Gastrocnemius medialis (tissue), 4 donors: Measurements from ENCODE around the gene NUP205. TPM values are rescaled to one million over a fixed set of nuclear protein-coding genes. Genes with fewer than 3 reads are reported as not detected.
"Not testable (repeated sequence)": the region's sequence is repeated elsewhere in the genome, so short reads cannot be mapped to it uniquely, and the experiment has no call there.

ENCODE experiments used
- ATAC-seq, 2 donors: fragments of 150-250 bp; one replicate each; pipeline ENCODE4 v1.9.1; 2016
- DNase-seq, 2 donors: peaks; one replicate each; pipeline ENCODE4 v3.0.0-alpha.2; 2019
- H3K27ac ChIP-seq, 4 donors: fragments of 200-600 bp; sonication (generic); 1 replicate in 1 of 4; 2 replicates in 3 of 4; pipeline ENCODE4 v1.5.1; 2016 to 2018; ENCODE audit warnings: mild to moderate bottlenecking in 2 of 4, moderate library complexity in 1 of 4
- H3K27me3 ChIP-seq, 3 donors: fragments of 200-600 bp; sonication (generic) in 2 of 3; 1 replicate in 1 of 3; 2 replicates in 2 of 3; pipeline versions ENCODE4 v1.5.1 to v1.6.0; 2016 to 2019; ENCODE audit warnings: mild to moderate bottlenecking in 1 of 3, moderate library complexity in 1 of 3
- H3K36me3 ChIP-seq, 2 donors: fragments of 200-600 bp; sonication (generic) in 1 of 2; one replicate each; pipeline ENCODE4 v1.5.1; 2017 to 2018
- H3K4me1 ChIP-seq, 2 donors: fragments of 200-600 bp; sonication (generic) in 1 of 2; one replicate each; pipeline ENCODE4 v1.5.1; 2016 to 2017; ENCODE audit warnings: mild to moderate bottlenecking in 2 of 2
- H3K4me3 ChIP-seq, 4 donors: fragments of 200-600 bp; sonication (generic) in 3 of 4; 1 replicate in 1 of 4; 2 replicates in 3 of 4; pipeline ENCODE4 v1.5.1; 2016 to 2019; ENCODE audit warnings: mild to moderate bottlenecking in 2 of 4
- H3K9me3 ChIP-seq, 3 donors: fragments of 200-600 bp; sonication (generic) in 2 of 3; 1 replicate in 1 of 3; 2 replicates in 2 of 3; pipeline ENCODE4 v1.5.1; 2016 to 2019
- POLR2A ChIP-seq, 2 donors: fragments of 450-650 bp; IDR thresholded peaks; one replicate each; pipeline ENCODE4 v1.6.1; 2017; ENCODE audit warnings: antibody characterized with exemption in 2 of 2, mild to moderate bottlenecking in 2 of 2, moderate library complexity in 2 of 2
- in situ Hi-C, 4 donors: fragments of 200-750 bp; cut with MboI; loops; one replicate each; pipeline versions ENCODE4 v1.15.0 to v1.8.0; 2017; ENCODE audit warnings: low sequenced_read_pairs in 4 of 4
- intact Hi-C: fragments of 100-400 bp; cut with DNase I; formaldehyde crosslinking; loops from one replicate; pipeline ENCODE4 v1.15.1; 2023; ENCODE audit warnings: low total_unique reads
- total RNA-seq, 4 donors: library from RNA; depleted of rRNA; stranded (reverse); fragments of >200 nt; gene quantifications; one replicate each; pipeline versions ENCODE4 v1.1.0 to v1.2.3, GENCODE V29; 2016
- TF ChIP-seq, protein P1 (sequence below), 5 experiments: fragments of 450-650 bp in 3 of 5; fragments of 200-600 bp in 2 of 5; sonication (generic) in 2 of 5; IDR thresholded peaks in 4 of 5; conservative IDR thresholded peaks in 1 of 5; 1 replicate in 4 of 5; 2 replicates in 1 of 5; pipeline ENCODE4 v1.5.1; 2016 to 2019; ENCODE audit warnings: antibody characterized with exemption in 5 of 5, mild to moderate bottlenecking in 3 of 5, moderate library complexity in 3 of 5

Gene NUP205
- total RNA-seq, 4 donors from 2014 or later, result 12.7 to 33.5 (median 23.6) TPM

DNA sequence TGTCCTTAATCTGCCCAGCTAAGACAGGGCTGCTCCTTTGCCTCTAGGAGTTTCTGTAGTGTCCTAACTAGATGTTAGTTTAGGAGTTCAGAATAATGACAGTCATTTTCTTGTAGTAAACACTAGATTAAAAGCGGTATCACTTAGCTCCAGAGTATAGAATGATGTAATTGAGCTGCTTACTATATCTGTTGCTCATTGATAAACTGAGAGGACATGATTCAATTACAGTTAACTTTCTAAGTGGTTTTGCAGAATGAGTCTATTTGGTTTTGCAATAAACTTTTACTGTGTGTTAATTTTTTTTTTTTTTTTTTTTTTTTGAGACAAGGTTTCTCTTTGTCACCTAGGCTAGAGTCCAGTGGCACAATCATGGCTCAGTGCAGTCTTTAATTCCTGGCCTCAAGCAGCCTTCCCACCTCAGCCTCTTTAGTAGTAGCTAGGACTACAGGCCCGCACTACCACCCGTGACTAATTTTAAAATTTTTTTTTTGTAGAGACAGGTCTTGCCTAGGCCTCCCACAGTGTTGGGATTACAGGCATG, 106.4 kb downstream of the NUP205 start:
- peaks cover 35 to 54% of the 10 kb centered on the region in 2 donors for H3K4me1 ChIP-seq
- intact Hi-C loops (loop anchor here (5.0 kb wide), 3 partner anchors 152 to 1347 kb away; partner anchors contain the start of genes CNOT4 and SLC35B4), in situ Hi-C loops (loop anchor here in 2 of 4 donors (10.0 to 25.0 kb wide), 2 partner anchors 311 to 348 kb away; partner anchors contain the start of gene MTPN (in 1 of the 2))
- H3K27ac ChIP-seq, result peak overlapping the region; percentile 91 to 99 (median 94)
- H3K4me3 ChIP-seq, result peak overlapping the region in 1 of 4 donors; percentile 89
- no peaks in the 10 kb centered on the region for H3K27me3 ChIP-seq
- no peaks in the 10 kb centered on the region for H3K9me3 ChIP-seq
- TF ChIP-seq POLR2A (IDR thresholded peaks at IDR 0.05), result no peak
- TF ChIP-seq, protein P1, sequence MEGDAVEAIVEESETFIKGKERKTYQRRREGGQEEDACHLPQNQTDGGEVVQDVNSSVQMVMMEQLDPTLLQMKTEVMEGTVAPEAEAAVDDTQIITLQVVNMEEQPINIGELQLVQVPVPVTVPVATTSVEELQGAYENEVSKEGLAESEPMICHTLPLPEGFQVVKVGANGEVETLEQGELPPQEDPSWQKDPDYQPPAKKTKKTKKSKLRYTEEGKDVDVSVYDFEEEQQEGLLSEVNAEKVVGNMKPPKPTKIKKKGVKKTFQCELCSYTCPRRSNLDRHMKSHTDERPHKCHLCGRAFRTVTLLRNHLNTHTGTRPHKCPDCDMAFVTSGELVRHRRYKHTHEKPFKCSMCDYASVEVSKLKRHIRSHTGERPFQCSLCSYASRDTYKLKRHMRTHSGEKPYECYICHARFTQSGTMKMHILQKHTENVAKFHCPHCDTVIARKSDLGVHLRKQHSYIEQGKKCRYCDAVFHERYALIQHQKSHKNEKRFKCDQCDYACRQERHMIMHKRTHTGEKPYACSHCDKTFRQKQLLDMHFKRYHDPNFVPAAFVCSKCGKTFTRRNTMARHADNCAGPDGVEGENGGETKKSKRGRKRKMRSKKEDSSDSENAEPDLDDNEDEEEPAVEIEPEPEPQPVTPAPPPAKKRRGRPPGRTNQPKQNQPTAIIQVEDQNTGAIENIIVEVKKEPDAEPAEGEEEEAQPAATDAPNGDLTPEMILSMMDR (IDR thresholded peaks at IDR 0.05 in 4 of 5, conservative IDR thresholded peaks at IDR 0.05 in 1 of 5), result no peak
- no peak for ATAC-seq
- DNase-seq, result no peak
- no peaks in the 10 kb centered on the region for H3K36me3 ChIP-seq

DNA sequence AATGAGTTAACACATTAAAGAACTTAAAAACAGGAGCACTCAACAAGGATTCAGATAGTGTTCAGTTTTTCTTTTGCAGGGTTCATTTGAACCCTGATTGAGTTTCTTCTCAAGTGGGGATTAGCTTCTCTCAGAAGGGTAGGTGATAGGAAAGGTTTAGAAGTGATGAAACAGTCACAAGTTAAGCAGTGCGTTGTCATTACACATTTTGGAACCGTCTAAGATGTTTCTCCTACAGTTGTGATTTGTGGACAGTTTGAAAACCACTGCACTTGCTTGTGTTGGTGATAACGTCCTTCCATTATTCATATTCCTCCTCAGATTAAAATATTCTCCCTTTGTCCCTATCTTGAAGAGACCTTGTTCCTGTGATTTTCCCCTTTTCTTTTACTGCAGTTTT, 107.3 kb downstream of the NUP205 start:
- H3K4me3 ChIP-seq, result no peak overlapping the region
- H3K27ac ChIP-seq, result peak overlapping the region; percentile 8 to 95 (median 92)
- DNase-seq, result no peak
- TF ChIP-seq, protein P1 (IDR thresholded peaks at IDR 0.05 in 4 of 5, conservative IDR thresholded peaks at IDR 0.05 in 1 of 5), result no peak
- TF ChIP-seq POLR2A (IDR thresholded peaks at IDR 0.05), result no peak
- no peaks in the 10 kb centered on the region for H3K27me3 ChIP-seq
- ATAC-seq, result no peak
- intact Hi-C loops (no loop called here), in situ Hi-C loops (loop anchor here in 2 of 4 donors (10.0 to 25.0 kb wide), 2 partner anchors 310 to 347 kb away; partner anchors contain the start of gene MTPN (in 1 of the 2))
- H3K36me3 ChIP-seq, result no peaks in the 10 kb centered on the region
- H3K4me1 ChIP-seq, result peaks cover 43 to 63% of the 10 kb centered on the region in 2 donors
- no peaks in the 10 kb centered on the region for H3K9me3 ChIP-seq

DNA sequence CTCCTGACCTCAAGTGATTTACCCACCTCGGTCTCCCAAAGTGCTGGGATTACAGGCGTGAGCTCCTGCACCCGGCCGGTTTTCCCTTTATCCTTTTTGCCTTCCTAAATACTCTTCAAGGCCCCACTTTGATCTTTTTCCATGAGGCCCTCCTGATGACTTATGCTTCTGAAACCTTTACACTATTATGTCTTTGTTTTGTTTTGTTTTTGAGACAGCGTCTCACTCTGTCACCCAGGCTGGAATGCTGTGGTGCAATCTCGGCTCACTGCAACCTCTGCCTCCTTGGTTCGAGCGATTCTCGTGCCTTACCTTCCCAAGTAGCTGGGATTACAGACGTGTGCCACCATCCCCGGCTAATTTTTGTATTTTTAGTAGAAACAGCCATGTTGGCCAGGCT, 108.4 kb downstream of the NUP205 start:
- ATAC-seq (no peak), DNase-seq (no peak)
- H3K36me3 ChIP-seq, result no peaks in the 10 kb centered on the region
- TF ChIP-seq POLR2A (IDR thresholded peaks at IDR 0.05), result no peak
- TF ChIP-seq, protein P1 (IDR thresholded peaks at IDR 0.05 in 4 of 5, conservative IDR thresholded peaks at IDR 0.05 in 1 of 5), result no peak
- in situ Hi-C loops, result loop anchor here in 2 of 4 donors (10.0 to 25.0 kb wide), 2 partner anchors 309 to 346 kb away; partner anchors contain the start of gene MTPN (in 1 of the 2)
- no peak overlapping the region for H3K4me3 ChIP-seq
- intact Hi-C loops, result no loop called here
- H3K27me3 ChIP-seq, result no peaks in the 10 kb centered on the region
- peaks cover 52 to 74% of the 10 kb centered on the region in 2 donors for H3K4me1 ChIP-seq
- H3K9me3 ChIP-seq, result no peaks in the 10 kb centered on the region
- peak overlapping the region; percentile 36 to 57 (median 54) for H3K27ac ChIP-seq

DNA sequence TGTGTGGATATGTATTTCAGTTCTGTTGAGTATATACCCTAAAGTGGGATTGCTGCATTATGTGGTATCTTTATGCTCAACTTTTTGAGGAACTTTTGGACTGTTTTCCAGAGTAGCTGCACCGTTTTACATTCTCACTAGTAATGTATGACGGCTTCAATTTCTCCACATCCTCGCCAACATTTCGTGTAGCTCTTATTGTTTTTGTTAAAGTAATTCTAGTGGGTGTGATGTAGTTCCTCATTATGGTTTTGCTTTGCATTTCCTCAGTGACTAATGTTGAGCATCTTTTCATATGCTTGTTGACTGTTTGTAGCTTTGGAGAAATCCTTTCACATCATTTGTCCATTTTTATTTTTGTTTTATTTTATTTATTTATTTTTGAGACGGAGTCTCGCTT, 109.1 kb downstream of the NUP205 start:
- DNase-seq (no peak), ATAC-seq (no peak)
- Histone ChIP-seq H3K36me3 (no peaks in the 10 kb centered on the region), H3K27me3 (no peaks in the 10 kb centered on the region), H3K27ac (peak overlapping the region; percentile 35 to 57 (median 54)), H3K4me3 (no peak overlapping the region), H3K9me3 (no peaks in the 10 kb centered on the region), H3K4me1 (peaks cover 53 to 76% of the 10 kb centered on the region in 2 donors)
- in situ Hi-C loops (loop anchor here in 2 of 4 donors (10.0 to 25.0 kb wide), 2 partner anchors 308 to 345 kb away; partner anchors contain the start of gene MTPN (in 1 of the 2)), intact Hi-C loops (no loop called here)
- TF ChIP-seq, protein P1 (IDR thresholded peaks at IDR 0.05 in 4 of 5, conservative IDR thresholded peaks at IDR 0.05 in 1 of 5), result no peak
- TF ChIP-seq POLR2A (IDR thresholded peaks at IDR 0.05), result no peak

DNA sequence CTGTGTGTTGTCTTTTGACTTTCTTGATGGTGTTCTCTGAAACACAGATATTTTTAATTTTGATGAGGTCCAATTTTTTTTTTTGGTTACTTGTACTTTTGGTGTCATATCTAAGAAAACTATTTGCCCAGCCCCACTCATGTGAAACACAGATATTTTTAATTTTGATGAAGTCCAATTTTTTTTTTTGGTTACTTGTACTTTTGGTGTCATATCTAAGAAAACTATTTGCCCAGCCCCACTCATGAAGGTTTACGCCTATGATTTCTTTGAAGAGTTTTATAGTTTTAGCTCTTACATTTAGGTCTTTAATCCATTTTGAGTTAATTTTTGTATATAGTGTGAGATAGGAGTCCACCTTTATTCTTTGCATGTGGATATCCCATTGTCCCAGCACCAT, 109.9 kb downstream of the NUP205 start:
- H3K9me3 ChIP-seq, DNase-seq, ATAC-seq, H3K36me3 ChIP-seq, H3K4me3 ChIP-seq, H3K27me3 ChIP-seq, intact Hi-C loops: not testable (repeated sequence)
- in situ Hi-C loops, result loop anchor here in 2 of 4 donors (10.0 to 25.0 kb wide), 2 partner anchors 307 to 345 kb away; partner anchors contain the start of gene MTPN (in 1 of the 2)
- peaks cover 59 to 82% of the 10 kb centered on the region in 2 donors for H3K4me1 ChIP-seq
- H3K27ac ChIP-seq, result peak overlapping the region in 2 of 4 donors; percentile 54 to 57

DNA sequence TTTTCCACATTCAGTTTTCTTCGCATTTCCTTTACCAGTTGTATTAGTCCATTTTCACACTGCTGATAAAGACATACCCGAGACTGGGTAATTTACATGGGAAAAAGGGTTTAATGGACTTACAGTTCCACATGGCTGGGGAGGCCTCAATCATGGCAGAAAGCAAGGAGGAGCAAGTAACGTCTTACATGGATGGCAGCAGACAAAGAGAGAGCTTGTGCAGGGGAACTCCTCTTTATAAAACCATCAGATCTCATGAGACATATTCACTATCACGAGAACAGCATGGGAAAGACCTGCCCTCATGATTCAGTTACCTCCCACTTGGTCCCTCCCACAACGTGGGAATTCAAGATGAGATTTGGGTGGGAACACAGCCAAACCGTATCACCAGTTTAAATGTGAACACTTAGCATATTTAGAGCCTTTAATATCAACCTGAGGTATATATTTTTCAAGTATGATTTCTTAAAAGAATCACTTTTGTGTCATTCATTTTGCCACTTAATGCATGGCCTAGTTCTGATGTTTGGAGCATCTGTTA, 111.2 kb downstream of the NUP205 start:
- H3K36me3 ChIP-seq, ATAC-seq, H3K4me3 ChIP-seq, H3K27me3 ChIP-seq, H3K9me3 ChIP-seq, DNase-seq, intact Hi-C loops: not testable (repeated sequence)
- Histone ChIP-seq H3K4me1 (peaks cover 60 to 82% of the 10 kb centered on the region in 2 donors), H3K27ac (peak overlapping the region in 2 of 4 donors; percentile 47 to 66)
- in situ Hi-C loops, result loop anchor here in 2 of 4 donors (10.0 to 25.0 kb wide), 2 partner anchors 306 to 343 kb away; partner anchors contain the start of gene MTPN (in 1 of the 2)
